ENCODE results near the gene SNX27.

SNX27 gene

DNA sequence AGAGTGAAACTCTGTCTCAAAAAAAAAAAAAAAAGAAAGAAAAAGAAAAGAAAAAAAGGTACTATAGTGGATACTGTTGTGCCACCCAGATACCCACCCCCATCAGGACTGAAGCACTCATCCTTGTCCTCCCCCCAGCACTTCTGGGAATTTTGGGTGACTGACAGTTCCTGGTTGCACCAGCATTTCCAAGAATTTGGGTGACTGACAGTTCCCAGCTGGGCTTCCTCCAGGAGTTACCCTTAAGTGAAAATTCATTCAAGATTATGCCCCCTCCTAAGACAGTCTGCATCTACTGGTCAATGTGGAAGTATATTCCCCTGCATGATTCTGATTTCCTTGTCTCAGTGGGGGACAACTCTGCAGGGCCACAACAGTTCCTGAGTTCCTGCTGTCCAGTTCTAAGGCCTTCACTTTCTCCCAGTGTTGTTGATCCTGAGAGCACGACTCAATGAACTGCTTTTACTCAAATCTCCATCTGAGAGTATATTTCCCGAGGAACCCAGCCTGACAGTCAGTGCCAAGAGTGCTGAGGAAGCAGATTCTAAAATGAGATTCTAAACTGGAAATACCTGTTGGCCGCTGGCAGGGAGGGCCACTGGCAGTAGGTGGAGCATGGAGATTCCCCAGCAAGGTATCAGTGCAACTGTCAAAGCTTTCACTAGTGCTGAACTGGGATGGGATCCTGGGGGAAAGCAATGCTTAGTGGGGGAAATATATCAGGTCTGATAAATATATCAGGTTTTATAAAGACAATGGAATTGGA, 127.9 kb downstream of the SNX27 start:
- DNase-seq (ENCODE audit: low read depth, low spot score), result no peak

DNA sequence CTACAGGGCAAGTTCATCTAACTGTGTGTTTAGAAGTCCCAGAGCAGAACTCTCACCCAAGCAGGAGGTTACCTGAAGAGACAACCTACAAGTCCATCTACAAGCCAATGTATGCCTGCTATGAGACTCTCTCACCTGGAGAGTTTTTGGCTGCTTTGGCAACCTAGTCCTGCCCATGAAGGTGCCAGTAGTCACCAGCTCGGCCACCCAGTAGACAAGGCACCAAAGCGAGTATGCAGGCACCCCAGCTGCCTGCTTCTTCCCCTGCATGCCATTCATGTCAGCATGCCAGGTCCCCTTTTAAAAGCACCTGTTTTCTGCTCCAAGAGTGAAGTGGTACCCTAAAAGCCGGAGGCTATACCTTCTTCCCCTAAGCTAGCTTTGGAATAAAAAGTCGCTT, 129.7 kb downstream of the SNX27 start:
- DNase-seq (ENCODE audit: low read depth, low spot score), result no peak
- no peak overlapping the region for H3K4me3 ChIP-seq (ENCODE audit: low read length)

More for the DNA sequence above, 127.9 kb downstream of the SNX27 start:
- no peak overlapping the region for H3K4me3 ChIP-seq (ENCODE audit: low read length)

Data from Jurkat, Clone E6-1 (cell line).